Epithelial cell of proximal tubule (primary cell): Measurements from ENCODE around the gene POC1A. TPM values are rescaled to one million over a fixed set of nuclear protein-coding genes. Genes with fewer than 3 reads are reported as not detected.

Experiments
- DNase-seq: peaks from one replicate; pipeline ENCODE4 v3.0.0-alpha.2; 2011; ENCODE audit warnings: low read depth
- H3K4me3 ChIP-seq: 2 replicates; pipeline ENCODE4 v1.5.1; 2011; ENCODE audit warnings: low read depth, mild to moderate bottlenecking, low read length
- CTCF ChIP-seq: conservative IDR thresholded peaks from 2 replicates; pipeline ENCODE4 v1.5.1; 2012; ENCODE audit warnings: low read depth, mild to moderate bottlenecking, low read length
- total RNA-seq: library from RNA; depleted of rRNA; stranded (reverse); fragments of >200 nt; gene quantifications from 2 replicates; pipeline ENCODE4 v1.2.3, GENCODE V29; 2015

POC1A gene
- total RNA-seq, 1 donor from 2014 or later: 15.7 TPM

- DNase-seq: peak; percentile 38
- TF ChIP-seq CTCF: no peak
- H3K4me3 ChIP-seq: no peak overlapping the region
These were observed 62.5 kb downstream of the POC1A start for GRCh38 chr3:52091586-52092270.

GRCh38 chr3:52090933-52091468 is 63.2 kb downstream of the POC1A start:
- H3K4me3 ChIP-seq: no peak overlapping the region
- no peak for DNase-seq
- no peak for TF ChIP-seq CTCF

GRCh38 chr3:52090131-52090932 is 63.9 kb downstream of the POC1A start:
- DNase-seq: peak; percentile 61
- no peak for TF ChIP-seq CTCF

GRCh38 chr3:52089691-52090090 is 64.5 kb downstream of the POC1A start:
- DNase-seq: no peak
- H3K4me3 ChIP-seq: no peak overlapping the region
- TF ChIP-seq CTCF: no peak

More at GRCh38 chr3:52090131-52090932, 63.9 kb downstream of the POC1A start:
- H3K4me3 ChIP-seq: no peak overlapping the region

- TF ChIP-seq CTCF: no peak
- no peak overlapping the region for H3K4me3 ChIP-seq
- peak; percentile 16 for DNase-seq
These were observed 65.5 kb downstream of the POC1A start for GRCh38 chr3:52088445-52089367.

GRCh38 chr3:52087731-52088130 is 66.5 kb downstream of the POC1A start:
- TF ChIP-seq CTCF: no peak
- H3K4me3 ChIP-seq: no peak overlapping the region
- DNase-seq: no peak
